HEK293 (cell line): ENCODE data around the gene LHFPL2.

Source experiments
- ZBTB21 ChIP-seq: fragments of 450-650 bp; formaldehyde crosslinking; IDR thresholded peaks from 2 replicates; pipeline ENCODE4 v1.5.1; 2017; ENCODE audit warnings: missing biosample characterization, missing genetic modification characterization
- ZNF112 ChIP-seq: fragments of 450-650 bp; formaldehyde crosslinking; IDR thresholded peaks from 2 replicates; pipeline ENCODE4 v1.5.0; 2017; ENCODE audit warnings: missing biosample characterization, missing genetic modification characterization
- ZNF341 ChIP-seq: fragments of 450-650 bp; formaldehyde crosslinking; IDR thresholded peaks from 2 replicates; pipeline ENCODE4; 2016; ENCODE audit warnings: low read depth, missing biosample characterization, missing genetic modification characterization
- TF ChIP-seq, protein P1 (sequence below): fragments of 450-650 bp; formaldehyde crosslinking; IDR thresholded peaks from 2 replicates; pipeline ENCODE4 v1.5.1; 2016; ENCODE audit warnings: missing biosample characterization, missing genetic modification characterization

DNA sequence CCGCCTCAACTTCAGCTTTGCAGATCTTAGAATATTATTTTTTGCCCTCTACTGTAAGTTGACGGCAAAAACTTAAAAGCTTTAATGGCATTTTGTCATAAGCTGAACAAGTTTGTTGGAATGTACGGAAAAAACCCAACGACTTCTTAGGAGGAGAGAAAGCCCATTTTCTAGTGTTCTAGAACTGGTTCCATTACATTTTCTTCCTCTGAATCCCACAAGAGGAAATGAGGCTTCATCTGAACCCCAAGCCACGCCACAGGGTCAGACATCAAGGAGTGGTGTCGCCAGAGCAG lies 113.7 kb downstream of the LHFPL2 start:
- TF ChIP-seq, protein P1, sequence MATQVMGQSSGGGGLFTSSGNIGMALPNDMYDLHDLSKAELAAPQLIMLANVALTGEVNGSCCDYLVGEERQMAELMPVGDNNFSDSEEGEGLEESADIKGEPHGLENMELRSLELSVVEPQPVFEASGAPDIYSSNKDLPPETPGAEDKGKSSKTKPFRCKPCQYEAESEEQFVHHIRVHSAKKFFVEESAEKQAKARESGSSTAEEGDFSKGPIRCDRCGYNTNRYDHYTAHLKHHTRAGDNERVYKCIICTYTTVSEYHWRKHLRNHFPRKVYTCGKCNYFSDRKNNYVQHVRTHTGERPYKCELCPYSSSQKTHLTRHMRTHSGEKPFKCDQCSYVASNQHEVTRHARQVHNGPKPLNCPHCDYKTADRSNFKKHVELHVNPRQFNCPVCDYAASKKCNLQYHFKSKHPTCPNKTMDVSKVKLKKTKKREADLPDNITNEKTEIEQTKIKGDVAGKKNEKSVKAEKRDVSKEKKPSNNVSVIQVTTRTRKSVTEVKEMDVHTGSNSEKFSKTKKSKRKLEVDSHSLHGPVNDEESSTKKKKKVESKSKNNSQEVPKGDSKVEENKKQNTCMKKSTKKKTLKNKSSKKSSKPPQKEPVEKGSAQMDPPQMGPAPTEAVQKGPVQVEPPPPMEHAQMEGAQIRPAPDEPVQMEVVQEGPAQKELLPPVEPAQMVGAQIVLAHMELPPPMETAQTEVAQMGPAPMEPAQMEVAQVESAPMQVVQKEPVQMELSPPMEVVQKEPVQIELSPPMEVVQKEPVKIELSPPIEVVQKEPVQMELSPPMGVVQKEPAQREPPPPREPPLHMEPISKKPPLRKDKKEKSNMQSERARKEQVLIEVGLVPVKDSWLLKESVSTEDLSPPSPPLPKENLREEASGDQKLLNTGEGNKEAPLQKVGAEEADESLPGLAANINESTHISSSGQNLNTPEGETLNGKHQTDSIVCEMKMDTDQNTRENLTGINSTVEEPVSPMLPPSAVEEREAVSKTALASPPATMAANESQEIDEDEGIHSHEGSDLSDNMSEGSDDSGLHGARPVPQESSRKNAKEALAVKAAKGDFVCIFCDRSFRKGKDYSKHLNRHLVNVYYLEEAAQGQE: no peak
- no peak for TF ChIP-seq ZBTB21
- TF ChIP-seq ZNF341 (tag by site-specific recombination): no peak
- TF ChIP-seq ZNF112: no peak
